Stimulated activated CD8-positive, alpha-beta memory T cell treated with anti-CD3 and anti-CD28 coated beads, Interleukin-2, amount 100 ng/mL, for 1 hour (primary cell): Measurements from ENCODE around the gene ARID4B.
"Not testable (repeated sequence)": the region's sequence is repeated elsewhere in the genome, so short reads cannot be mapped to it uniquely, and the experiment has no call there.

Source experiments
- DNase-seq, 2 donors: peaks; one replicate each; pipeline ENCODE4 v3.0.0-alpha.2; 2020; ENCODE audit warnings: low read depth in 2 of 2

The ARID4B gene

GRCh38 chr1:235296729-235297128 is 31.2 kb downstream of the ARID4B start:
- DNase-seq = no peak

GRCh38 chr1:235295902-235296350 is 32.1 kb downstream of the ARID4B start:
- DNase-seq = no peak

GRCh38 chr1:235293322-235293942 is 34.5 kb downstream of the ARID4B start:
- no peak for DNase-seq

- DNase-seq = no peak
Measured at GRCh38 chr1:235292790-235293189, 35.2 kb downstream of the ARID4B start.

- DNase-seq = no peak
Measured at GRCh38 chr1:235291599-235292091, 36.3 kb downstream of the ARID4B start.

GRCh38 chr1:235290740-235291502 is 37.1 kb downstream of the ARID4B start:
- DNase-seq = no peak

GRCh38 chr1:235289859-235290739 is 37.9 kb downstream of the ARID4B start:
- DNase-seq = no peak

GRCh38 chr1:235287208-235287882 is 40.6 kb downstream of the ARID4B start:
- no peak for DNase-seq

- no peak for DNase-seq
Measured at GRCh38 chr1:235286667-235287066, 41.3 kb downstream of the ARID4B start.

GRCh38 chr1:235284231-235284769 is 43.7 kb downstream of the ARID4B start:
- no peak for DNase-seq

- DNase-seq = not testable (repeated sequence)
Measured at GRCh38 chr1:235283636-235284035, 44.3 kb downstream of the ARID4B start.

GRCh38 chr1:235280467-235280866 is 47.5 kb downstream of the ARID4B start:
- no peak for DNase-seq

GRCh38 chr1:235279694-235280093 is 48.3 kb downstream of the ARID4B start:
- no peak for DNase-seq

GRCh38 chr1:235278915-235279292 is 49.1 kb downstream of the ARID4B start:
- no peak for DNase-seq

GRCh38 chr1:235278233-235278914 is 49.6 kb downstream of the ARID4B start:
- DNase-seq = no peak

GRCh38 chr1:235277709-235278108 is 50.3 kb downstream of the ARID4B start:
- DNase-seq = no peak

- DNase-seq = no peak
Measured at GRCh38 chr1:235275836-235276235, 52.1 kb downstream of the ARID4B start.

- no peak for DNase-seq
Measured at GRCh38 chr1:235275223-235275622, 52.8 kb downstream of the ARID4B start.

- no peak for DNase-seq
Measured at GRCh38 chr1:235272851-235273250, 55.1 kb downstream of the ARID4B start.

- DNase-seq = no peak
Measured at GRCh38 chr1:235270625-235271024, 57.4 kb downstream of the ARID4B start.

- DNase-seq = not testable (repeated sequence)
Measured at GRCh38 chr1:235269990-235270389, 58.0 kb downstream of the ARID4B start.
